Endothelial cell of umbilical vein (primary cell): ENCODE results near the gene TNRC6C. TPM values are rescaled to one million over a fixed set of nuclear protein-coding genes. Genes with fewer than 3 reads are reported as not detected.

ENCODE experiments used
- BruUV-seq: library from RNA; stranded (reverse); fragments of 400-500 nt; replicated peaks from 2 replicates; lab custom pipeline; 2021; lab: Mats Ljungman, UMichigan
- CTCF ChIA-PET: fragments of 300-600, 350-600 bp; sonication (Branson Sonifier 250); formaldehyde crosslinking; loops from one replicate; lab custom pipeline; 2021; ENCODE audit warnings: antibody characterized with exemption, inconsistent platforms; lab: Charles Lee
- POLR2A ChIA-PET: fragments of 300-600, 350-600 bp; sonication (Branson Sonifier 250); formaldehyde crosslinking; loops from one replicate; lab custom pipeline; 2021; ENCODE audit warnings: antibody characterized with exemption, inconsistent platforms; lab: Charles Lee
- DNase-seq: peaks from one replicate; pipeline ENCODE4 v3.0.0-alpha.2; 2011; ENCODE audit warnings: low read depth, low spot score
- FAIRE-seq: peaks from 2 replicates; lab custom pipeline; 2011; peaks lifted over from hg19 to GRCh38; lab: Jason Lieb, UNC
- H2AFZ ChIP-seq: 2 replicates; pipeline ENCODE4 v1.6.0; 2012; ENCODE audit warnings: low read depth, low read length, control low read depth, inconsistent platforms
- H3K27ac ChIP-seq: 2 replicates; pipeline ENCODE4 v1.5.1; 2011; ENCODE audit warnings: low read depth, mild to moderate bottlenecking, control low read depth, low read length, moderate library complexity; ENCODE audit not compliant: insufficient read depth
- H3K27me3 ChIP-seq, 2 experiments: 2 replicates each; pipeline versions ENCODE4 v1.6.0 to v1.6.1; 2011; ENCODE audit warnings: low read length in 2 of 2, mixed read lengths in 1 of 2; ENCODE audit not compliant: control insufficient read depth in 2 of 2, insufficient read depth in 2 of 2
- H3K36me3 ChIP-seq, 2 experiments: 2 replicates in 1 of 2; 3 replicates in 1 of 2; pipeline ENCODE4 v1.5.1; 2011; ENCODE audit warnings: low read length in 2 of 2, mild to moderate bottlenecking in 1 of 2, moderate library complexity in 1 of 2; ENCODE audit not compliant: control insufficient read depth in 2 of 2, insufficient read depth in 2 of 2; ENCODE audit errors: extremely low read depth in 1 of 2
- H3K4me1 ChIP-seq: 3 replicates; pipeline ENCODE4 v1.5.1; 2011; ENCODE audit warnings: mild to moderate bottlenecking, low read length; ENCODE audit not compliant: control insufficient read depth, insufficient read depth; ENCODE audit errors: extremely low read depth
- H3K4me2 ChIP-seq: 2 replicates; pipeline ENCODE4 v1.6.1; 2011; ENCODE audit warnings: low read length, control low read depth, mixed read lengths; ENCODE audit not compliant: insufficient read depth
- H3K4me3 ChIP-seq, 3 experiments: fragments of 200-600 bp in 1 of 3; sonication (generic), shearing (Covaris generic) in 1 of 3; replicated peaks in 1 of 3; 2 replicates each; pipeline ENCODE4 v1.5.1; 2011 to 2016; ENCODE audit warnings: control low read depth in 3 of 3, low read length in 3 of 3, mild to moderate bottlenecking in 2 of 3, inconsistent platforms in 1 of 3, low read depth in 1 of 3, moderate library complexity in 1 of 3; ENCODE audit not compliant: insufficient read depth in 1 of 3
- H3K79me2 ChIP-seq: 2 replicates; pipeline ENCODE4 v1.6.0; 2012; ENCODE audit warnings: low read length, inconsistent platforms; ENCODE audit not compliant: control insufficient read depth, insufficient read depth
- H3K9ac ChIP-seq: replicated peaks from 2 replicates; pipeline ENCODE3; 2011; ENCODE audit warnings: low read length, control low read depth; ENCODE audit not compliant: insufficient read depth; ENCODE audit errors: extremely low read depth
- H3K9me1 ChIP-seq: replicated peaks from 3 replicates; pipeline ENCODE4 v1.6.0; 2011; ENCODE audit warnings: mild to moderate bottlenecking, low read length; ENCODE audit not compliant: control insufficient read depth, insufficient read depth; ENCODE audit errors: extremely low read depth
- H3K9me3 ChIP-seq: replicated peaks from 2 replicates; pipeline ENCODE4 v1.5.1; 2012; ENCODE audit warnings: low read length, inconsistent platforms; ENCODE audit not compliant: control insufficient read depth, insufficient read depth
- H4K20me1 ChIP-seq: replicated peaks from 2 replicates; pipeline ENCODE3; 2011; ENCODE audit warnings: mild to moderate bottlenecking, low read length; ENCODE audit not compliant: control insufficient read depth, insufficient read depth; ENCODE audit errors: extremely low read depth
- CTCF ChIP-seq, 2 donors: IDR thresholded peaks; 1 replicate in 1 of 2; 2 replicates in 1 of 2; pipeline ENCODE4 v1.5.1; 2011; ENCODE audit warnings: low read length in 2 of 2, mild to moderate bottlenecking in 2 of 2, moderate library complexity in 2 of 2, control low read depth in 1 of 2, inconsistent platforms in 1 of 2, low read depth in 1 of 2; ENCODE audit not compliant: insufficient read depth in 1 of 2; ENCODE audit errors: extremely low read depth in 1 of 2
- EZH2 ChIP-seq: IDR thresholded peaks from 2 replicates; pipeline ENCODE4 v1.6.1; 2012; ENCODE audit warnings: borderline replicate concordance, low read depth, mild to moderate bottlenecking, moderate library complexity, low read length, inconsistent platforms; ENCODE audit not compliant: severe bottlenecking
- FOS ChIP-seq: IDR thresholded peaks from 2 replicates; pipeline ENCODE4 v1.6.1; 2011; ENCODE audit warnings: mild to moderate bottlenecking, low read length, moderate library complexity, borderline replicate concordance; ENCODE audit not compliant: insufficient read depth
- GATA2 ChIP-seq: IDR thresholded peaks from 2 replicates; pipeline ENCODE4 v1.7.0; 2011; ENCODE audit warnings: low read depth, mild to moderate bottlenecking, moderate library complexity, mixed read lengths, low read length; ENCODE audit not compliant: insufficient read length, insufficient read depth
- JUN ChIP-seq: IDR thresholded peaks from 2 replicates; pipeline ENCODE4 v1.6.1; 2011; ENCODE audit warnings: borderline replicate concordance, low read depth; ENCODE audit not compliant: insufficient read length, insufficient read depth
- MAX ChIP-seq: IDR thresholded peaks from 2 replicates; pipeline ENCODE4 v1.6.1; 2011; ENCODE audit not compliant: insufficient read depth, insufficient read length
- MYC ChIP-seq: IDR thresholded peaks from one replicate; pipeline ENCODE4 v1.6.1; 2011; ENCODE audit warnings: mild to moderate bottlenecking, low read depth, low read length
- POLR2A ChIP-seq: IDR thresholded peaks from 2 replicates; pipeline ENCODE4 v1.6.1; 2012; ENCODE audit warnings: low read depth, mild to moderate bottlenecking, control low read depth, low read length
- POLR2AphosphoS5 ChIP-seq: IDR thresholded peaks from 2 replicates; pipeline ENCODE4 v1.6.1; 2012; ENCODE audit warnings: low read depth, mild to moderate bottlenecking, control low read depth, low read length, moderate library complexity; ENCODE audit not compliant: insufficient read depth
- dilution Hi-C: fragments of 300-500 bp; cut with MboI; formaldehyde crosslinking; loops from one replicate; pipeline ENCODE4 v1.15.0; 2019; ENCODE audit warnings: low sequenced_read_pairs; ENCODE audit not compliant: extremely low pct_ligation_motif_present
- intact Hi-C: fragments of 100-400 bp; cut with micrococcal nuclease; formaldehyde crosslinking; loops from one replicate; pipeline ENCODE4 v1.10.0; 2022
- polyA plus RNA-seq, 4 experiments: library from polyadenylated mRNA; depleted of rRNA in 3 of 4; stranded (reverse) in 3 of 4; unstranded in 1 of 4; fragments of >200 nt; gene quantifications; 2 replicates each; pipeline versions ENCODE4 v1.2.1 to v1.2.3, GENCODE V29; 2011 to 2012; ENCODE audit warnings: missing spikeins in 1 of 4
- total RNA-seq: library from RNA; stranded (reverse); gene quantifications from 2 replicates; pipeline ENCODE4 v1.2.3, GENCODE V29; 2021

Gene TNRC6C
- total and polyA plus RNA-seq, 2 donors (not counting 3 experiments of a cell fraction or from before 2014, with no cell fraction given): 2.1 to 17.5 TPM

- Histone ChIP-seq H3K36me3 (no peaks in the 10 kb centered on the region), H3K27me3 (peaks cover 0 to 8% of the 10 kb centered on the region in 2 experiments), H3K27ac (no peak overlapping the region), H3K9ac (no peak overlapping the region), H3K79me2 (no peaks in the 10 kb centered on the region), H2AFZ (no peak overlapping the region), H4K20me1 (no peaks in the 10 kb centered on the region), H3K9me3 (no peaks in the 10 kb centered on the region), H3K4me1 (no peaks in the 10 kb centered on the region), H3K4me3 (no peak overlapping the region), H3K9me1 (no peaks in the 10 kb centered on the region), H3K4me2 (no peak overlapping the region)
- DNase-seq: no peak
- TF ChIP-seq POLR2A (no peak), EZH2 (no peak), MYC (no peak), GATA2 (no peak), MAX (no peak), JUN (no peak), CTCF (IDR thresholded peaks at IDR 0.05; ENCODE audit: extremely low read depth in 1 of 2, insufficient read depth in 1 of 2, low read depth in 1 of 2, low read length in 2 of 2) (no peak), FOS (no peak), POLR2AphosphoS5 (no peak)
- POLR2A ChIA-PET: no interaction called here
- no TSS peak for BruUV-seq
- intact Hi-C loops (no loop called here), dilution Hi-C loops (no loop called here)
- FAIRE-seq: no peak
- CTCF ChIA-PET: no interaction called here
Measured at GRCh38 chr17:77919276-77919675, 39.2 kb upstream of the TNRC6C start.
